Measurements from ENCODE around the gene REEP6.
A peak's percentile ranks its signal among the peaks of the same experiment; 100 is the strongest.

The REEP6 gene

DNA sequence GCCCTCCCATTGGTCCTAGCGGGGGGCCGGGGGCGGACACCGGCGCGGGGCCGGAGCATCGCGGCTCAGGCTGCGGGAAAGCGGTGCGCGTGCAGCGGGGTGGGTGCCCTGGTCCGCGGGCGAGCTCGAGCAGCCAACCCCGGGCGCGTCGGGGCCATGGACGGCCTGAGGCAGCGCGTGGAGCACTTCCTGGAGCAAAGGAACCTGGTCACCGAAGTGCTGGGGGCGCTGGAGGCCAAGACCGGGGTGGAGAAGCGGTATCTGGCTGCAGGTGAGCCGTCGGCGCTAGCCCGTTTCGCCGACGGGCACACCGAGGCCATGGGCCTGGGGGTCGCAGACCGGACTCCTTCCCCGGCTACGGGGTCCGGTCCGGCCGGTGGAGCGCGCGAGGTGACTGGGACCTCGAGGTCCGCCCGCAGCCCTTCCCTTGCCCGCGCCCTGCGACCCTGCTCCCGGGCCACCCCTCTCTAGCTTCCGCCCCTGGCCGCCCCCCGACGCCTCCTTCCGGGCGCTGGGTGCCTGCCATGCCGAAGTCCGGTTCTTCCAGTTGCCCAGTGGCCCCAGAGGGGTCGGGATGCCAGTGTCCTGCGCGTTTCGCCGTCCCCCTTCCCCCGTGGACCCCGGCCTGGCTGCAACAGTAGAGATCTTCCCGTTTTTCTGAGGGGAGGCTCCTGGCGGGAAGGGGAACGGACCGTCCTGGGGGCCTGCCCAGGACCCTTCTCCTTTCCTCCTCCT lies at the start of gene REEP6:
Gene REEP6 (plus strand): TSS at position 68 of the 735 bp plus-strand sequence. CDS start 89 bp downstream, at position 157.
- no peak for TF ChIP-seq CTCF (IDR thresholded peaks at IDR 0.05)

- TF ChIP-seq CTCF (IDR thresholded peaks at IDR 0.05) = no peak
Measured at GRCh38 chr19:1441677-1442438, 49.1 kb upstream of the REEP6 start.

DNA sequence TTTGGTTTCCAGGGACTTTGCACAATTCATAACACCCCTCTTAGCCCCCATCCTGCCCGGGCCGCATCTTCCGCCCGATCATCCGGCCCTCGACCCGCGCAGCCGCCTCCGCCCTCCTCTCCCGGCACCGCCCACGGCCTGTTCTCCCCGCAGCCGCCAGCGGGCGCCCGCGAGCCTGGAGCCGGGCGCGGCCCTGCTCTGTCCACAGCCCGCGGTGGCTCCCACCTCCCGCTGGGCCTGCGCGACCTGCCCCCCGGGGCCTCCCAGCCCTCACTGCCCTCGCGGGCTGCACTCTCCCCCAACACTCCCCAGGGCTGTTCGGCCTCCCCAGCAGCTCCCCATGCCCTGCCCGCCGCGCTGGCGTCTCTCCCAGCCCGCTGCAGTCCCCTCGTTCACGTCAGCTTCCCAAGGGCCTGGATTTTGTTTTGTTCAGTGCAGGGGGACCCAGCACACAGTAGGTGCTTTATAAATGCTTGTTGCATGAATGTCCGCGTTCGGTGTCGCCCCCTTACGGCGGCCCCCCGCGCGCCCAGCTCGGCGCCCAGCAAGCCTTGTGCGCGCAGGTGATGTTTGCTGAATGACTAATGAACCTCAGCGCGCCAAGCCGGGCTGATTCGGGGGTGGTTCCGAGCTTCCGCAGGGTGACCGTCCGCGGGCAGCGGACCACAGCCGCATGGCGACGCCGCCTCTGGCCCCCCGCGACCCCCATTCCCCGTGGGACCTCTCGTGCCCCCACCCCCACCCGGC lies 45.6 kb upstream of the REEP6 start:
- peak; percentile 97 for TF ChIP-seq CTCF (IDR thresholded peaks at IDR 0.05)

- no peak for TF ChIP-seq CTCF (IDR thresholded peaks at IDR 0.05)
Measured at GRCh38 chr19:1445932-1446712, 44.9 kb upstream of the REEP6 start.

DNA sequence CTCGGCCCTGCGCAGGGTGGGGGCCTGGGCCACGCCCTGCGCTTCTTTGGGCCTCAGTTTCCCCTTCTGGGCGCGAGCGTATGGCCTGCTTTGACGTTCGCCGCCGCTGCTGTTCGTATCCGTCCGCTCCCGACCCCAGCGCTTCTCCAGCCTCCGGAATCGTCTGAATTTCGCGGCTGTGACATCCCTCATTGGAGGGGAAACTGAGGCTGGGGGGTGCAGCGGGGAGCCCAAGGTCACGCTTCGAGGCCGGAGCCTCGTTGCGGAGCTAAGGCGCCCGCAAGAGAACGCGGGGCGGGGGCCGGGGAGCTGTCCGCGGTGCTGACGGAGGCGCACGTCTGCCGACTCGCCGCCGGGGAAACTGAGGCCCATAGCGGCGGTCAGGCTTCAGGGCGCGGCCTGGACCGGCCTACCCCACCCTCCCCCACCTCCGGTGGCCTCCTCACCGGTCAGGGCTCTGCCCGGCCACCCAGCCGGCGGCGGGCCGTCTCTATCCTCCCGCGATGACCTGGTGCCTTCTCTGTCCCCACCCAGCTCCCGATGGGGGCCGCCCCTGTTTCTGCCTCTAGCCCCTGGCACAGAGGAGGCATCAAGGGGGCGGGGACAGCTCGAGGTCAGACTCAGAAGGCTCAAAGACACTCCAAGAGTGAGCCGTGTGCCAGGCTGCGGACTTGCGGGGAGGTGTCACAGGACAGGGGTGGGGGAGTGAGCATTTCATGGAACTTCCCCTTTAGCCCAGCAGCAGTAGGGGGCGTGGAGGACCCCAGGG lies 44.1 kb upstream of the REEP6 start:
- no peak for TF ChIP-seq CTCF (IDR thresholded peaks at IDR 0.05)

DNA sequence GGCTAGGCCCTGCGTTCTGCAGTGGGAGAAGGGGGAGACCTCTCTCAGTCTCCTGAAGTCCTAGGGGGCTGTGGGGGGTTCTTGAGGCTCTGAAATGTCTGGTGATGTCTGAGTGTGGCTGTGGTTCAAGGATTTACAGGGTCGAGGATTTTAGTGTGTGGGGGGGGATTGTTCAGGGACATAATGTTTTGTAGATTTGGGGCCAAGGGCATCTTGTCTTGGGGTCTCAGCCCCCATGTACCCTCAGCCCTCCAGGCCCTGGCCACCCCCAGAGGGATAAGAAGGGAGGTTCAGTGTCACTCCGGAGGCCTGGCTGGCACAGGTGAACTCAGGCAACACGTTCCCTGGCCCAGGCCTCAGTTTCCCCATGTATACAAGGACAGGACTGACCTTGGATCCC lies 43.5 kb upstream of the REEP6 start:
- no peak for TF ChIP-seq CTCF (IDR thresholded peaks at IDR 0.05)

Measured in LNCAP (cell line).